HG03439 (cell line): Measurements from ENCODE around the gene PLA2G12B.
"Not testable (repeated sequence)": the region's sequence is repeated elsewhere in the genome, so short reads cannot be mapped to it uniquely, and the experiment has no call there.

ENCODE experiments used
- ATAC-seq: cut with Tn5 transposase; IDR thresholded peaks from one replicate; pipeline ENCODE4 v1.9.1; 2021; ENCODE audit warnings: mild to moderate bottlenecking, moderate library complexity; ENCODE audit not compliant: unreplicated experiment

The PLA2G12B gene

GRCh38 chr10:72943498-72944234 lies 10.9 kb downstream of the PLA2G12B start:
- no peak for ATAC-seq

GRCh38 chr10:72935361-72935760 lies 19.2 kb downstream of the PLA2G12B start:
- ATAC-seq = no peak

GRCh38 chr10:72932259-72933015 lies 22.2 kb downstream of the PLA2G12B start:
- no peak for ATAC-seq

DNA sequence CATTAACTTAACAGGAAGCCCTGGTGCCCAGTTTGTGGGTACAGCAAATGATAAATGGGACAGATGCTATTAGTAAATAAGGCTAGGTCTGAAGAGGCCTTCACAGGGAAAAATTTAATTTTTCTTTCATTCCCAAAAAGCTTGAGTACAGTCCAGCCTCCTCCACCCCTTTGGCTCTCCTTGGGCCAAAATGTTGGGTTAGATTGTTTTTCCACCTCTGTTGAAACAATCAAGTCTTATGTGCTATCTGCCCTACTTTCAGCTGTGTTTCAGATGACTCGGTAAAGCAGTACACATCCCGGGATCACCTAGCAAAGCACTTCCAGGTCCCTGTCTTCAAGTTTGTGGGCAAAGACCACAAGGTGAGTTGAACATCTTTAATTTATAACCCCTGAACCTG lies 24.3 kb downstream of the PLA2G12B start:
- ATAC-seq = no peak

- ATAC-seq = no peak
Observed at GRCh38 chr10:72928798-72929197, 25.8 kb downstream of the PLA2G12B start.

DNA sequence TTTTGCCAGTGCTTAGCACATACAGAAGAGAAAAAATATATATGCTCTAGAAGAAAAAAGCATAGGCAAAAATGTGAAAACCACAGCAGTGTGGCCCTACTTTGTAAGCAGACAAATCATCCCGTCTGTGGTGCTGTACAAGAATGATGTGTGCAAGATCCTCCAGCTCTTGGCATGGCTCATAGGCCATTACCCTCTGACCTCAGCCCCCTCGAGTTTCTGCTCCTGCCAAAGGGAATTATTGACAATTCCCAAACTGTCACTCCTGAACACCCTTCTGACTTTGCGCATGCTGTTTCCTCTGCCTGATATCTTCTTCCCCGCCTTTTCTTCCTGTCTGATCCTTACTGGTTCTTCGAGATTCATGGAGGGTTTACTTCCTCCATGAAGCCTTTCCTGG lies 27.1 kb downstream of the PLA2G12B start:
- ATAC-seq = no peak

DNA sequence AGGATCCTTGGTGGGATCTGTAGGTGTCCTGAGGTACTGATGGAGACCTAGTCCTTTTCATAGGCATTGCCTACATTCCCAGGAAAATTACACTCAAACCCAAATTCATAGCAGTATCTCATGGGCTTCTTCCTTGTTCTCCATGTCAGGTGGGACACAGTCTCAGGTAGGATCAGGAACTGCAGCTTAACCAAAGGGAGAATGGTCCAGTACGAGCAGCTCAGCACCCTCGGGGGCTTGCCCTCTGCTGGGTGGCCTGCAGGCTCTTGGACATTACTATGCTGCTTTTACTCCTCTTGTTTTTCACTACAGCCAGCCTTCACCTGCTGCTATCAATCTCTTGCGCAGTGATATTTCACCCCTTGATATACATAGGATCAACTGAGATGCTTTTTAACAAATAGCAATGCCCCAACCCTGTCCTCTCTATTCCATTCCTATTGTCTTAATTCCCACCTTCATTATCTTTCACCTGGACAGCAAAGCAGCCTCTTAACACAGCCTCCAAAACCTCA lies 28.6 kb downstream of the PLA2G12B start:
- ATAC-seq = no peak

DNA sequence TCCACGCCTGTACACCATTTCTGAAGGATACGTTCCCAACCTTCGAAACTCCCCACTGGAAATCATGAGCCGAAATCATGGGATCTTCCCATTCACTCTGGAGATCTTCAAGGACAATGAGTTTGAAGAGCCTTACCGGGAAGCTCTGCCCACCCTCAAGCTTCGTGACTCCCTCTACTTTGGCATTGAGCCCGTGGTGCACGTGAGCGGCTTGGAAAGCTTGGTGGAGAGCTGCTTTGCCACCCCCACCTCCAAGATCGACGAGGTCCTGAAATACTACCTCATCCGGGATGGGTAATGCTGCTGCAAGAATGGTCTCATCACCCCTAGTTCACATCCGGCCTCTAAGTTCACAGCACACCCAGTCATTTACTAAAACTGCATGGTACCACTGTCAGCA lies 30.3 kb downstream of the PLA2G12B start:
- ATAC-seq = no peak

- ATAC-seq = not testable (repeated sequence)
Observed at GRCh38 chr10:72921147-72921683, 33.4 kb downstream of the PLA2G12B start.

- no peak for ATAC-seq
Observed at GRCh38 chr10:72918352-72918751, 36.3 kb downstream of the PLA2G12B start.

- ATAC-seq = not testable (repeated sequence)
Observed at GRCh38 chr10:72917803-72918332, 36.7 kb downstream of the PLA2G12B start.

DNA sequence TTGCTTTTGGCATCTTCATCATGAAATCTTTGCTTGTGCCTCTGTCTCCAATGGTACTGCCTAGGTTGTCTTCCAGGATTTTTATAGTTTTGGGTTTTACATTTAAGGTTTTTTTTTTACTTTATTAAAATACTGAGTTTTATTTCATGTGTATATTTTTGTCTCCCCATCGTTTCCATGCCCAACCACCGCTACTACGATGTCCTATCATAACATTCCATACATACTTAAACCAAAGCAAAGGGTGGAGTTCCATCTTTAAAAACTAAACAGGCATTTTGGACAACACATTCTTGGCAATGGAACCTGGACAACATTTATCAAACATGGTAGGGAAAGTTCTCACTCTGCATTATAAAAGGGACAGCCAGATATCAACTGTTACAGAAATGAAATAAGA lies 37.4 kb downstream of the PLA2G12B start:
- not testable (repeated sequence) for ATAC-seq

DNA sequence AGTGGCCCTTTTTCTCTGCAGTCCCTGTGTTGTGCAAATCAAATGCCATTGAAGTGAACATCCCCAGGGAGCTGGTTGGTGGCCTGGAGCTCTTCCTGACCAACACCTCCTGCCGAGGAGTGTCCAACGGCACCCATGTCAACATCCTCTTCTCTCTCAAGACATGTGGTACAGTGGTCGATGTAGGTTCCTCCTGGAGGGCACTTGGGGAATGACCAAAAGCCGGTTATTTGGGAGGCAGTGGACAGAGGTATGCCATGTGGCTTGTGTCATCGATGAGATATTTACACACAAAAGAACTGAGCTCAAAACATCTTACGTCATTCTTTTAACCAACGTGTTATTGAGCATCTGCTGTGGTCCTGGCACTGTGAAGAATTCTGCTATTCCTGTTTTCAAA lies 41.3 kb downstream of the PLA2G12B start:
- ATAC-seq = no peak

DNA sequence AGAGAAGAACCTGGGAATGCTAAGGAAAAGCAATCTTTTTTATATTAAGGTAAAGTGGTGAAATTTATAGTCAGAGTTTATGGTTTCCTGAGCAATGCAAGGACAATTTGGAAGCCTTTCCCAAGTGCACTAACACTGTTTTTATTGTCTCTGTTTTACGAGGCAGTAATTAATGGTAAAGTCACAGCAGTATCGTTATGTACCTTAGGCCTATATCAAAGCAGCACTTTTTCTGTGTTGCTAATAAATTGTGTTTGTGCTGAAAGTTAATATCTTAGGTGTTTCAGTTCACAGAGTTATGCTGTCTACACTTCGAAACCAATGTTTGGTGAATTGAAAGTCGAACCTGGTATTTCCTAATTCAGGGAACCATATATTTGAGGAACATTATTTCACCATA lies 41.9 kb downstream of the PLA2G12B start:
- no peak for ATAC-seq

GRCh38 chr10:72911758-72912157 lies 42.8 kb downstream of the PLA2G12B start:
- ATAC-seq = no peak

- no peak for ATAC-seq
Observed at GRCh38 chr10:72910705-72911104, 43.9 kb downstream of the PLA2G12B start.

DNA sequence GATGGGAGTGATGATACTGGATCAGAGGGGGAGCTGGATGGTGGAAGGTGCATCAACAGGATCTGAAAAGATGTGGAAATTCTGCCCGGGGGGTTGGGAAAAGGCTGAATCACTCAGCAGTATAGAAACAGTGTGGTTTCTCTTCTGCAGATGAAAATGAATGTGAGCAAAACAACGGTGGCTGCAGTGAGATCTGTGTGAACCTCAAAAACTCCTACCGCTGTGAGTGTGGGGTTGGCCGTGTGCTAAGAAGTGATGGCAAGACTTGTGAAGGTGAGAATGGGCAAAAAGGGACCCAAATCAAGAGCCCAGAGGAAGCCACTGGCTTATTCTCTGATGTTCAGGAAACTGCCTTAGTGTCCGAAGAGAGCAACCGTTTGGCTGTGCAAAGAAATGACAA lies 48.2 kb downstream of the PLA2G12B start:
- ATAC-seq = no peak

GRCh38 chr10:72904806-72905205 lies 49.8 kb downstream of the PLA2G12B start:
- no peak for ATAC-seq

- ATAC-seq = not testable (repeated sequence)
Observed at GRCh38 chr10:72903941-72904446, 50.6 kb downstream of the PLA2G12B start.

DNA sequence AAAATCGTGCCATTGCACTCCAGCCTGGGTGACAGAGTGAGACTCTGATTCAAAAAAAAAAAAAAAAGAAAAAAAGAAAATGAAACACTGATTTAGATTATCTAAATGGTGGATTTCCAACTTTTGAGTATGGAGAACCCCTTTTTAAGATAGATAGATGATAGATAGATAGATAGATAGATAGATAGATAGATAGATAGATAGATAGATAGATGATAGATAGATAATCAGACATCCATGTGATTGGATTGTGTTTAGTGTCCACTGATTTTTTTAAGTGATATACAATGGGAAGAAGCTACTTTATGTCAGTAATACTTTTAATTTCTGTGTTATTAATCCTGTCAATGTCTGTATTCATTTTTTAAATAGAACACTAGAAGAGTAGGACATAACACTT lies 55.1 kb downstream of the PLA2G12B start:
- no peak for ATAC-seq

- no peak for ATAC-seq
Observed at GRCh38 chr10:72898616-72899015, 56.0 kb downstream of the PLA2G12B start.
